ENCODE measurements around the gene COL19A1.

DNA sequence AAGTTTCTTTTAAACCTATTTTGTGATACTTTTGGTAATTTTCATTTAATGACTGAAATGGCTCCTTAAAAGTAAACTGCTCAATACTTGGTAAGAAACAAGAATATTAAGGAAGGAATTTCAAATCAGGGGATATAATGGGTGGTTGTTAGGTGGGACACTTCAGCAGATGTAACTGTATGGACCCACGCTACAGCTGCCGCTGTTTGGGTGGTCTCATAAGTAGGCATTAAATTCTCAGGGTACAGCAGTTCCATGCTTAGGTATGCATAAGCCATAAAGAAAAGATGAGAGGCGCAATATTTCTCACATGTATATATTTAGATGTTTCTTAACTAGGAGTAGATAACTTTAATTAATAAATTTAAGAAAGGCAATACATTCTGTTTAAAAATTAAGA, 35.0 kb downstream of the COL19A1 start:
- TF ChIP-seq, protein P1, sequence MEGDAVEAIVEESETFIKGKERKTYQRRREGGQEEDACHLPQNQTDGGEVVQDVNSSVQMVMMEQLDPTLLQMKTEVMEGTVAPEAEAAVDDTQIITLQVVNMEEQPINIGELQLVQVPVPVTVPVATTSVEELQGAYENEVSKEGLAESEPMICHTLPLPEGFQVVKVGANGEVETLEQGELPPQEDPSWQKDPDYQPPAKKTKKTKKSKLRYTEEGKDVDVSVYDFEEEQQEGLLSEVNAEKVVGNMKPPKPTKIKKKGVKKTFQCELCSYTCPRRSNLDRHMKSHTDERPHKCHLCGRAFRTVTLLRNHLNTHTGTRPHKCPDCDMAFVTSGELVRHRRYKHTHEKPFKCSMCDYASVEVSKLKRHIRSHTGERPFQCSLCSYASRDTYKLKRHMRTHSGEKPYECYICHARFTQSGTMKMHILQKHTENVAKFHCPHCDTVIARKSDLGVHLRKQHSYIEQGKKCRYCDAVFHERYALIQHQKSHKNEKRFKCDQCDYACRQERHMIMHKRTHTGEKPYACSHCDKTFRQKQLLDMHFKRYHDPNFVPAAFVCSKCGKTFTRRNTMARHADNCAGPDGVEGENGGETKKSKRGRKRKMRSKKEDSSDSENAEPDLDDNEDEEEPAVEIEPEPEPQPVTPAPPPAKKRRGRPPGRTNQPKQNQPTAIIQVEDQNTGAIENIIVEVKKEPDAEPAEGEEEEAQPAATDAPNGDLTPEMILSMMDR (conservative IDR thresholded peaks at IDR 0.05; ENCODE audit: low read length): no peak
- no peak for TF ChIP-seq EZH2phosphoT487 (IDR thresholded peaks at IDR 0.05; ENCODE audit: borderline replicate concordance, low read depth, low read length)
